Skeletal muscle tissue (tissue), 4 donors: ENCODE data around the gene LRGUK. TPM values are rescaled to one million over a fixed set of nuclear protein-coding genes. Genes with fewer than 3 reads are reported as not detected.

Experiments used
- H3K27ac ChIP-seq: one replicate; pipeline ENCODE4 v1.7.0; 2013; ENCODE audit warnings: mild to moderate bottlenecking, low read depth, low read length, inconsistent platforms
- H3K27me3 ChIP-seq, 3 donors: one replicate each; pipeline ENCODE4 v1.7.0; 2013; ENCODE audit warnings: low read length in 3 of 3; ENCODE audit not compliant: control insufficient read depth in 3 of 3, insufficient read depth in 3 of 3
- H3K36me3 ChIP-seq, 3 donors: one replicate each; pipeline ENCODE4 v1.7.0; 2013; ENCODE audit warnings: low read length in 3 of 3; ENCODE audit not compliant: control insufficient read depth in 3 of 3, insufficient read depth in 3 of 3
- H3K4me1 ChIP-seq, 3 donors: one replicate each; pipeline ENCODE4 v1.7.0; 2013; ENCODE audit warnings: low read length in 3 of 3, mild to moderate bottlenecking in 3 of 3; ENCODE audit not compliant: control insufficient read depth in 3 of 3, insufficient read depth in 3 of 3
- H3K4me3 ChIP-seq, 3 donors: one replicate each; pipeline ENCODE4 v1.7.0; 2013; ENCODE audit warnings: low read length in 3 of 3
- H3K9ac ChIP-seq, 3 donors: one replicate each; pipeline ENCODE4 v1.7.0; 2013; ENCODE audit warnings: low read length in 3 of 3, mild to moderate bottlenecking in 3 of 3, moderate library complexity in 2 of 3, low read depth in 1 of 3
- H3K9me3 ChIP-seq, 3 donors: one replicate each; pipeline ENCODE4 v1.7.0; 2013; ENCODE audit warnings: low read length in 3 of 3; ENCODE audit not compliant: control insufficient read depth in 3 of 3
- total RNA-seq: library from RNA; depleted of rRNA; stranded (reverse); fragments of >200 nt; gene quantifications from one replicate; pipeline ENCODE4 v1.2.3, GENCODE V29; 2014
- donor health status: Osteomylitis.

Gene LRGUK
- total RNA-seq, 1 donor from 2014 or later: 1.6 TPM

DNA sequence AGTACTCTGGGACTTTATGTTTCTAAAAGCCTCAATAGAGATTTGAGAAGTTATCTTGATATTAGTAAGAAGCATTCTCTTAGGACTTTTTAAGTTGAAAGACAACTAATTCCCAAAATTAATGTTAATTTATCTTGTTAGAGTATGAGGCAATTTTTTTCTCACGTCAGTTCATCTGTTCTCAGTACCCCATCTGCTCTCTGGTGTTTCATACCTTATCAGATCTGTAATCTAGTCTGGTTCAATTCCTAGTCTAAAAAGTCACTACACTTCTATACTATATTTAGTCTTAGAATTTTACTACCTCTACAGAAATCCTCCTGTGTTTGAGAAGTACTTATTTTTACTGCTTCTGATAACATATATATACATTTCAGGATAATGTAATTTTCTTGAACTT is 66.1 kb downstream of the LRGUK start:
- H3K9ac ChIP-seq: no peak overlapping the region
- no peaks in the 10 kb centered on the region for H3K9me3 ChIP-seq
- H3K4me1 ChIP-seq: no peaks in the 10 kb centered on the region
- H3K27ac ChIP-seq: no peak overlapping the region
- no peaks in the 10 kb centered on the region for H3K36me3 ChIP-seq
- no peak overlapping the region for H3K4me3 ChIP-seq
- H3K27me3 ChIP-seq: no peaks in the 10 kb centered on the region

DNA sequence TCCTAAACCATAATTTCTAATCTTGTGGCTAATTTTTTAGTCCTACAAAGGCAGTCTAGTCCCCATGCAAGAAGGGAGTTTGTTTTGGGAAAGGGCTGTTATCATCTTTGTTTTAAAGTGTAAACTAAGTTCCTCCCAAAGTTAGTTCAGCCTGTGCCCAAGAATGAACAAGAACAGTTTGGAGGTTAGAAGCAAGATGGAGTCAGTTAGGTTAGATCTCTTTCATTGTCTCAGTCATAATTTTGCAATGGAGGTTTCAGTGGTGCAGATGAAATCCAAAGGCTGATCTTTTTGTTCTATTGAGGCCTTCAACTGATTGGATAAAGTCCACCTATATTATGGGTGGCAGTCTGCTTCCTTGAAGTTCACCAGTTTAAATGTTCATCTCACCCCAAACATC is 68.1 kb downstream of the LRGUK start:
- H3K9me3 ChIP-seq: no peaks in the 10 kb centered on the region
- H3K4me3 ChIP-seq: no peak overlapping the region
- H3K9ac ChIP-seq: no peak overlapping the region
- H3K27me3 ChIP-seq: no peaks in the 10 kb centered on the region
- no peaks in the 10 kb centered on the region for H3K4me1 ChIP-seq
- no peaks in the 10 kb centered on the region for H3K36me3 ChIP-seq
- H3K27ac ChIP-seq: no peak overlapping the region

DNA sequence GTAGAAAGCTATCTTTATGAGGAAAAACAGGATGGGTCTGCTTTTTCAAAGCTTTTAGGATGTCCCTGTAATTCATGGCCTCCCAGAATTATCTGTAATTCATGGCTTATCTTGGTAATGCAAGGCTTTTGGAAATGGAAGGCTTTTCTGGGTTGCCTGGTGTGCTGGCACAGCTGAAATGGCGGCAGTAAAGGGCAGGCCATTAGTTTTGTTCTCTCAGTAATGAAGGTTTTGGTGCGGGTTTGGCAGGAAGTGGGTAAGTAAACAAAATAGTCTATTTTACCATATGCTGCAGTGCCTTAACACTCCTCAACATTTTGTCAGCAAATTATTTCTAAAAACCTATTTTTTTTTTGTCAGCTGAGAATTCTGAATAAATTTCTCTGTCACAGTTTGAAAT is 69.3 kb downstream of the LRGUK start:
- H3K9ac ChIP-seq: no peak overlapping the region
- H3K9me3 ChIP-seq: no peaks in the 10 kb centered on the region
- no peaks in the 10 kb centered on the region for H3K27me3 ChIP-seq
- no peaks in the 10 kb centered on the region for H3K36me3 ChIP-seq
- no peak overlapping the region for H3K27ac ChIP-seq
- no peak overlapping the region for H3K4me3 ChIP-seq
- no peaks in the 10 kb centered on the region for H3K4me1 ChIP-seq

DNA sequence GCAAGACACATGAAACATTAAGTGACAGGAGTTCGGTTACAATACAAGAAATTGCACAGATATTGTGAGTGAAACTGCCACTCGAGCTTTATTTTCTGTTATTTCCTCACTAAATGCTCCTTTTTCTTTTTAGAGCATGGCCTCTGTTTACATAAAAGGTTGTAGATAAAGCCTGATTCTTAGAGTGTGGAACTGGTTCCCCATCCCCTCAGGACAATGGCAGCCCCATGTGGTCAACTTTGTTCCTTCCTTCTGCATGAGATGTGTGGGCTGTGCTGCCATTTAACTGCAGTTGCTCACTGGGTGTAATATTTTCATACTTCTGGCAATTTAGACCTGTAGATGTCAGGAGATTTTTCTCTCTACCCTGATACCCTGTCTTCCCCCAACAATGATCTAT is 70.2 kb downstream of the LRGUK start:
- no peak overlapping the region for H3K27ac ChIP-seq
- H3K4me3 ChIP-seq: no peak overlapping the region
- no peak overlapping the region for H3K9ac ChIP-seq
- H3K27me3 ChIP-seq: no peaks in the 10 kb centered on the region
- no peaks in the 10 kb centered on the region for H3K4me1 ChIP-seq
- H3K36me3 ChIP-seq: no peaks in the 10 kb centered on the region
- H3K9me3 ChIP-seq: no peaks in the 10 kb centered on the region

DNA sequence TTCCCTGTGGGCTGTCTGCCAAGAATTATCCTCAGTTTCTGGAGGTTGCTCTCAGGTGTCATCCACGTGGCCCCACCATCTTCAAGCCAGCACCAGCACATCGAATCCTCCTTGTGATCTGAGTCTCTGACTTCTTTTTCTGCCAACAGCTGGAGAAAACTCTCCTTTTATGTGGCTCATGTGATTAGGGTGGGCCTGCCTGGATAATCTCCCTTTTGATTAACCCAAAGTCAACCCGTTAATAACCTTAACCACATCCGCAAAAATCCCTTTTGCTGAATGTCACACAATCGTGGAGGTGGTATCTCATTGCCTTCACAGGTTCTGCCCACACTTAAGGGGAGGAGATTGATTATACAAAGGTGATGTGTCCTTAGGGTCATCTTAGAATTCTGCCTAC is 73.8 kb downstream of the LRGUK start:
- Histone ChIP-seq H3K4me1 (no peaks in the 10 kb centered on the region), H3K36me3 (no peaks in the 10 kb centered on the region), H3K9ac (no peak overlapping the region), H3K4me3 (no peak overlapping the region), H3K27ac (no peak overlapping the region), H3K9me3 (no peaks in the 10 kb centered on the region), H3K27me3 (no peaks in the 10 kb centered on the region)

DNA sequence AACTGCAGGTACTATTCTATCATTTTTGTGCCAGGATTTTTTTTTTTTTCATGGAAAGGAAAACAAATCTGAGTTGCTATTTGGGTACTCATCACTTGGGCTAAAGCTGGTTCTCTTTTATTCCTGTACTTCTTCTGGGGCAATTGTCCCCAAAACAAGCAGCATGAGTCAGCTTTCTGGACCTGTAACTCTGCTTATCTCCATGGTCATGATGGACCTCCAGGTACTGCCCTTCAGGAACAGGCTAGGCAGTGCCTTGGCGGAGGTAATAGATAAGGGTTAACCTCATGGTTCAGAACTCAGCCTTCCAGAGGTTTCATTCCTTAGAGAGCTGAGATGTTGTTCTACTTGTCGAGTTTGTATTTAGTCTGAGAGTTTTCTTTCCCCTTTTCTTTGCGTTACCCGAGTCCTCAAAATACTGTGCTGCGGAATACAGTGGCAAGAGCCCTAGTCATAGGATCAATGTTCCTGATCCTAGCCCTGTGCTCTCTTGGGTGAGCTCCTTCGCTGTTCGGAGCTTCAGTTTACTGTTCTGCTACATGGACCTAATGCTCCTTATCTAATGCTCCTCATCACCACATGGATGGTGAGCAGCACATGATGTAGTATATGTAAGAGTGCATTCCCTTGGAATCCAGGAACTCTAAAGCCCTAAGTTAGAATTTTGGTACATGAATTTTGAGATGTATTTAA is 74.6 kb downstream of the LRGUK start:
- Histone ChIP-seq H3K36me3 (no peaks in the 10 kb centered on the region), H3K9ac (no peak overlapping the region), H3K4me3 (no peak overlapping the region), H3K27me3 (no peaks in the 10 kb centered on the region), H3K27ac (no peak overlapping the region), H3K4me1 (no peaks in the 10 kb centered on the region), H3K9me3 (no peaks in the 10 kb centered on the region)

DNA sequence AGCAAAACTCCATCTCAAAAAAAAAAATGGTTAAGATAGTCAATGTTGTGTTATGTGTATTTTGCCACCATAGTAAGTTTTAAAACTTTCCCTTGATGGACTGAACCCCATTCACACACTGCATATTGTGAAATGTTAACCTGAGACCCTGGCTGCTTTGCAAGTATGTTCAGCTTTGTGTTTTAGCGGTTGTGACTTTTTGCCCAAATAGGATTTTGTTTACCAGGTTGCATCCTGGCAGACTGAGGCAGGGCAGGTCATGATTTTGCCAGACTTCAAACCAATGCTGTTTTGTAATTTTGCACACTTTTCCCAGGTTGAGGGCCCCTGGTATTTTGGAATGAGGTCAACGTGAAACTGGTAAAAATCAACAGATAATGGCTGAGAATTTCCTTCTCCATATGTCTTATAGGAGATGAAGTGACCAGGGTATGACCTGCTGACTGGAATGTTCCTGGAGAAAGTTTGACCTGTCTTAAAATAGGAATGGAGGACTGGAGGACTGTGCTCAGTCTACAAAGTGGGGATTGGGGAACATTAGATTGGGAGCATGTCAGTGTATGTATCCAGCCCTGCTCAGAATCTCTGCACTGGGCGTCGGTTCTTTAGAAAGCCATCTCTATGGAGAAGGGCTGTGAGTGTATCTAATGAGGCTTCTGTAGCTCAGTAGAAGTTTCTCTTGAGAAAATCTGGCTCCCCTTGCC is 76.2 kb downstream of the LRGUK start:
- H3K4me3 ChIP-seq: no peak overlapping the region
- no peak overlapping the region for H3K9ac ChIP-seq
- no peaks in the 10 kb centered on the region for H3K36me3 ChIP-seq
- no peak overlapping the region for H3K27ac ChIP-seq
- H3K27me3 ChIP-seq: no peaks in the 10 kb centered on the region
- H3K9me3 ChIP-seq: no peaks in the 10 kb centered on the region
- no peaks in the 10 kb centered on the region for H3K4me1 ChIP-seq

DNA sequence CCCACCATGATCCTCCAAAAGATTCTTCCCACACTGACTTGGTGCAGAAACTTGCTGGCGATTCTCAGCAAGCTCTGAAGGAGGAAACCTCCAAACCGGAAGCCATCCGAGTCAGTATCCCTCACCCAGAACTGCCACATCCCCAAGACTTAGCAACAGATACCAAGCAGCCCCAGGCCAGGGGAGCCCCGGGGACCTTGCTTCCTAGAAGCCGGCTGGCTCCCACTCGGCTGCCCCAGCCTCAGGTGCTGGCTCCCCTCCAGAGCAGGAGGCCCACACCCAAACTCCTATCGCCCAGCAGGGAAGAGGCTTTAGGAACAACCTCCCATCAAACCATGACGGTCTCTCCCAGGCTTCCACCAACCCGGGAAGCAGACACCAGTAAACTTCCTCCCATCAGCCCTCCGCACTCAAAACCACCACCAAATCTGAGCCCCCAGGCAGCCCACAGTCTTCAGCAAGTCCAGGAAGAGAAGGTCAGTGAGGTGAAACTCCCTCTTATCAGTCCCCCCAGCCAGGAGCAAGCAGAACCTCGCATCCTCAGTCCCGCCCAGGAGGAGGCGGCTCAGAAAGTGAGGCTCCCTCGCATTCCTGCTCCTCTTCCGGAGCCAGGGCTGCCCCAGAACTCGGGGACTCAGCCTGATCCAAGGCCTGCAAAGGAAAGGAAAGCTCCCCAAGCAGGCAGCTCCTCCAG is 82.3 kb downstream of the LRGUK start:
- Histone ChIP-seq H3K9me3 (no peaks in the 10 kb centered on the region), H3K27me3 (peaks cover 0 to 4% (median 0%) of the 10 kb centered on the region in 3 donors), H3K4me3 (no peak overlapping the region), H3K9ac (no peak overlapping the region), H3K27ac (no peak overlapping the region), H3K4me1 (no peaks in the 10 kb centered on the region), H3K36me3 (no peaks in the 10 kb centered on the region)

DNA sequence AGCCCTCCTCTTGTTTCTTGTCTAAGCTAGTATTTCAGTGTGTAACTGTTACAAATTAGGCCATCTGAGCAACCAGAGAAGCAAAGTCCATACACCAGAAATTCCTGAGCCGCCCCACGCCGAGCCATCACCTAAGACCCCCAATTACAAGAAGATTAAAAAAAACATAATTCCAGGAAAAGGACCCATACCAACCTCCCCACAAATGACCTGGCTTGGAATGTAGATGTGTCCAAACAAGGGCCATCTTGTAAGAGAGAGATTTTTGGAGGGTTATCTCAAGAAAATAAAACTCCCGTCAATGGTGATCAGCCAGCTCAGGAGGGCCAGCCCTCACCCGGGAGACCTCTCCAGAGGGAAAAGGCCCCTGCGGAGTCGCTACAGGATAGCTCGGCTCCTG is 83.1 kb downstream of the LRGUK start:
- Histone ChIP-seq H3K27ac (no peak overlapping the region), H3K9me3 (no peaks in the 10 kb centered on the region), H3K27me3 (peaks cover 0 to 4% (median 0%) of the 10 kb centered on the region in 3 donors), H3K4me3 (no peak overlapping the region), H3K36me3 (no peaks in the 10 kb centered on the region), H3K9ac (no peak overlapping the region), H3K4me1 (no peaks in the 10 kb centered on the region)

DNA sequence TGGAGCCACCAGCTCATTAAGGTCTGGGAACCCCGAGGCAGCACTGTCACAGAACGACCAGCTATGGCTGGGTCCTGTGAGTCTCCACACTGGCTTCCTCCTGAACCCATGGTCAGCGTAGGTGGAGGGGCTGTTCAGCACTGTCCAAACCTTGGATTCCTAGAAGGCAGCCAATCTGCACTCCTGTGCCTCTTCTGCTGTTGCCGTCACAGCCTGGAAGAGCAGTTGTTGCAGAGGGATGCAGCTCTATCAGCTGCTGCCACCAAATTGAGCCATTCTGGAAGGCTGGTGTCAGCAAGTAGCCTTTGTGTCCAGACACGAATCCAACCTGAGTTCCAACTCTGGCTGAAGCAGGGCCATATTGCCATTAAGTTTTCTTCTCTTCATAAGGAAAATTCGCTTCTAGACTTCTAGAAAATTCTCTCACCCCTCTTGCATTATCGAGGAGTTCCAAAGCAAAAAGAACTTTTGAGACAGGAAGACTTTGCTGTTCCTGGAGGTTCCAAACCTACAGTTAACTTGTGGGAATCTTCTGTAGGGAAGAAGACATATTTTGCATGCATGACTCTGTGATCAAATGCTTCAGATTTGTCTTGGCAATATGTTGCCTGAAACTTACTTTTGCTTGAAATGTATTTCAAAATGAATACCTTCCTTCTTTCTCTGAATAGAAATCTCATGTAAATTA is 84.0 kb downstream of the LRGUK start:
- no peaks in the 10 kb centered on the region for H3K4me1 ChIP-seq

More for the DNA sequence above, 84.0 kb downstream of the LRGUK start:
- Histone ChIP-seq H3K27me3 (peaks cover 0 to 4% (median 0%) of the 10 kb centered on the region in 3 donors), H3K9me3 (no peaks in the 10 kb centered on the region), H3K4me3 (no peak overlapping the region), H3K9ac (no peak overlapping the region), H3K27ac (no peak overlapping the region), H3K36me3 (no peaks in the 10 kb centered on the region)
